Smooth muscle cell (in vitro differentiated cells): ENCODE results near the gene PAAF1. TPM values are rescaled to one million over a fixed set of nuclear protein-coding genes. Genes with fewer than 3 reads are reported as not detected.

Experiments used
- DNase-seq: peaks from one replicate; lab custom pipeline; 2025; ENCODE audit not compliant: unreplicated experiment; lab: John Stamatoyannopoulos, UW
- H2AFZ ChIP-seq: fragments of 200-600 bp; sonication (generic); 2 replicates; pipeline ENCODE4 v1.6.0; 2016; ENCODE audit warnings: antibody characterized with exemption, low read depth, mild to moderate bottlenecking
- H3F3A ChIP-seq: fragments of 200-600 bp; sonication (generic); 2 replicates; pipeline ENCODE4 v1.6.0; 2017; ENCODE audit warnings: antibody characterized with exemption, low read depth
- H3K27ac ChIP-seq: fragments of 200-600 bp; sonication (generic); 2 replicates; pipeline ENCODE4 v1.5.1; 2016; ENCODE audit warnings: low read depth, mild to moderate bottlenecking
- H3K27me3 ChIP-seq: fragments of 200-600 bp; sonication (generic); 2 replicates; pipeline ENCODE4 v1.6.1; 2016; ENCODE audit warnings: low read depth, mild to moderate bottlenecking
- H3K36me3 ChIP-seq: fragments of 200-600 bp; sonication (generic); 2 replicates; pipeline ENCODE4 v1.5.1; 2016; ENCODE audit warnings: low read depth
- H3K4me1 ChIP-seq: fragments of 200-600 bp; sonication (generic); 2 replicates; pipeline ENCODE4 v1.5.1; 2016; ENCODE audit warnings: low read depth
- H3K4me2 ChIP-seq: fragments of 200-600 bp; sonication (generic); 2 replicates; pipeline ENCODE4 v1.6.0; 2016; ENCODE audit warnings: mild to moderate bottlenecking
- H3K4me3 ChIP-seq: fragments of 200-600 bp; sonication (generic); 2 replicates; pipeline ENCODE4 v1.5.1; 2016; ENCODE audit warnings: mild to moderate bottlenecking
- H3K79me2 ChIP-seq: fragments of 200-600 bp; sonication (generic); 2 replicates; pipeline ENCODE4 v1.6.0; 2016; ENCODE audit warnings: low read depth, mild to moderate bottlenecking
- H3K9ac ChIP-seq: fragments of 200-600 bp; sonication (generic); 2 replicates; pipeline ENCODE4 v1.6.0; 2016; ENCODE audit warnings: low read depth
- H3K9me3 ChIP-seq: fragments of 200-600 bp; sonication (generic); replicated peaks from 2 replicates; pipeline ENCODE4 v1.5.1; 2016; ENCODE audit warnings: low read depth
- H4K20me1 ChIP-seq: fragments of 200-600 bp; sonication (generic); 2 replicates; pipeline ENCODE4 v1.6.0; 2016; ENCODE audit warnings: low read depth
- CTCF ChIP-seq: fragments of 200-600 bp; sonication (generic); IDR thresholded peaks from 2 replicates; pipeline ENCODE4 v1.5.1; 2017; ENCODE audit warnings: borderline replicate concordance, mild to moderate bottlenecking, antibody characterized with exemption; ENCODE audit not compliant: insufficient read depth, poor library complexity, severe bottlenecking
- WGBS: methylation state at CpG from one replicate; pipeline ENCODE4 v1.1.7; 2016; ENCODE audit warnings: low lambda C conversion rate; 5-methylcytosine and 5-hydroxymethylcytosine counted together
- polyA plus RNA-seq: library from polyadenylated mRNA; unstranded; fragments of >200 nt; fragmentation: Nextera tagmentation; extraction: Ambion mirVana; gene quantifications from 2 replicates; pipeline ENCODE4 v1.2.1, GENCODE V29; 2016
- total RNA-seq: library from RNA; depleted of rRNA; stranded (reverse); fragments of >200 nt; gene quantifications from 2 replicates; pipeline ENCODE4 v1.2.3, GENCODE V29; 2014

Gene PAAF1
- total and polyA plus RNA-seq, 2 experiments from 2014 or later, result 10.8 to 34.9 TPM

GRCh38 chr11:73889019-73889418, 12.2 kb downstream of the PAAF1 start:
- Histone ChIP-seq H3K9me3 (no peaks in the 10 kb centered on the region), H3K4me3 (no peak overlapping the region), H3K36me3 (no peaks in the 10 kb centered on the region), H3K4me2 (no peak overlapping the region), H3K27me3 (no peaks in the 10 kb centered on the region), H3F3A (no peaks in the 10 kb centered on the region), H3K9ac (no peak overlapping the region), H3K4me1 (no peaks in the 10 kb centered on the region), H3K27ac (no peak overlapping the region), H3K79me2 (no peaks in the 10 kb centered on the region), H2AFZ (no peak overlapping the region), H4K20me1 (no peaks in the 10 kb centered on the region)
- WGBS, result 83% methylated on average over 1 of the region's 1 CpG
- DNase-seq, result no peak
- TF ChIP-seq CTCF, result no peak

GRCh38 chr11:73889536-73889935, 12.7 kb downstream of the PAAF1 start:
- Histone ChIP-seq H3K36me3 (no peaks in the 10 kb centered on the region), H3K9me3 (no peaks in the 10 kb centered on the region), H3K27me3 (no peaks in the 10 kb centered on the region), H3K4me3 (no peak overlapping the region), H3K79me2 (no peaks in the 10 kb centered on the region), H3K4me2 (no peak overlapping the region), H2AFZ (no peak overlapping the region), H3K9ac (no peak overlapping the region), H3K27ac (no peak overlapping the region), H4K20me1 (no peaks in the 10 kb centered on the region), H3F3A (no peaks in the 10 kb centered on the region), H3K4me1 (no peaks in the 10 kb centered on the region)
- 80% methylated on average over 1 of the region's 1 CpG for WGBS
- no peak for DNase-seq
- no peak for TF ChIP-seq CTCF

GRCh38 chr11:73893041-73893440, 16.2 kb downstream of the PAAF1 start:
- Histone ChIP-seq H2AFZ (no peak overlapping the region), H3K4me2 (no peak overlapping the region), H3K9me3 (no peaks in the 10 kb centered on the region), H3K79me2 (no peaks in the 10 kb centered on the region), H3K36me3 (no peaks in the 10 kb centered on the region), H3K27me3 (no peaks in the 10 kb centered on the region), H3K4me1 (no peaks in the 10 kb centered on the region), H3F3A (no peaks in the 10 kb centered on the region), H3K27ac (no peak overlapping the region), H4K20me1 (no peaks in the 10 kb centered on the region), H3K9ac (no peak overlapping the region), H3K4me3 (no peak overlapping the region)
- TF ChIP-seq CTCF, result no peak
- DNase-seq, result no peak
- WGBS, result 97% methylated on average over 3 of the region's 3 CpGs

- Histone ChIP-seq H3K4me3 (no peak overlapping the region), H3K27me3 (no peaks in the 10 kb centered on the region), H3K9ac (no peak overlapping the region), H3K9me3 (no peaks in the 10 kb centered on the region), H3K27ac (no peak overlapping the region), H4K20me1 (no peaks in the 10 kb centered on the region), H3K36me3 (no peaks in the 10 kb centered on the region), H2AFZ (no peak overlapping the region), H3K79me2 (no peaks in the 10 kb centered on the region), H3K4me2 (no peak overlapping the region), H3K4me1 (no peaks in the 10 kb centered on the region), H3F3A (no peaks in the 10 kb centered on the region)
- 90% methylated on average over 5 of the region's 5 CpGs for WGBS
- no peak for TF ChIP-seq CTCF
- no peak for DNase-seq
These were observed 18.0 kb downstream of the PAAF1 start for GRCh38 chr11:73894725-73895335.
